Astrocyte (in vitro differentiated cells and primary cell): ENCODE results near the gene HUS1B. TPM values are rescaled to one million over a fixed set of nuclear protein-coding genes. Genes with fewer than 3 reads are reported as not detected.

ENCODE experiments used
- DNase-seq: peaks from one replicate; pipeline ENCODE4 v3.0.0-alpha.2; 2010; ENCODE audit warnings: low read depth
- FAIRE-seq: peaks from 2 replicates; lab custom pipeline; 2011; peaks lifted over from hg19 to GRCh38; lab: Jason Lieb, UNC
- H2AFZ ChIP-seq: 2 replicates; pipeline ENCODE4 v1.6.0; 2012; ENCODE audit warnings: low read depth, low read length, inconsistent platforms
- H3K27ac ChIP-seq: 2 replicates; pipeline ENCODE4 v1.5.1; 2011; ENCODE audit warnings: low read depth, low read length, inconsistent platforms
- H3K27me3 ChIP-seq: 2 replicates; pipeline ENCODE4 v1.6.0; 2011; ENCODE audit warnings: low read length, inconsistent platforms; ENCODE audit not compliant: insufficient read depth
- H3K36me3 ChIP-seq: 2 replicates; pipeline ENCODE4 v1.5.1; 2011; ENCODE audit warnings: low read length, inconsistent platforms; ENCODE audit not compliant: insufficient read depth
- H3K4me1 ChIP-seq: 2 replicates; pipeline ENCODE4 v1.5.1; 2011; ENCODE audit warnings: low read length, inconsistent platforms; ENCODE audit not compliant: insufficient read depth
- H3K4me2 ChIP-seq: 2 replicates; pipeline ENCODE4 v1.6.0; 2012; ENCODE audit warnings: low read length, inconsistent platforms
- H3K4me3 ChIP-seq: 2 replicates; pipeline ENCODE4 v1.5.1; 2011; ENCODE audit warnings: low read depth, mild to moderate bottlenecking, low read length, inconsistent platforms; ENCODE audit not compliant: insufficient read depth
- H3K79me2 ChIP-seq: 2 replicates; pipeline ENCODE4 v1.6.0; 2012; ENCODE audit warnings: mild to moderate bottlenecking, low read length, inconsistent platforms; ENCODE audit not compliant: insufficient read depth
- H3K9ac ChIP-seq: 2 replicates; pipeline ENCODE4 v1.6.0; 2012; ENCODE audit warnings: mild to moderate bottlenecking, low read length, inconsistent platforms
- H3K9me3 ChIP-seq: 2 replicates; pipeline ENCODE4 v1.5.1; 2012; ENCODE audit warnings: low read depth, mild to moderate bottlenecking, low read length, inconsistent platforms; ENCODE audit not compliant: insufficient read depth
- H4K20me1 ChIP-seq: 2 replicates; pipeline ENCODE4 v1.6.0; 2012; ENCODE audit warnings: low read length, inconsistent platforms; ENCODE audit not compliant: insufficient read depth
- H3K27ac Mint-ChIP-seq: one replicate; pipeline ENCODE4 v1.8.0; 2021; ENCODE audit warnings: mild to moderate bottlenecking, mixed read lengths; ENCODE audit not compliant: unreplicated experiment
- H3K27me3 Mint-ChIP-seq: one replicate; pipeline ENCODE4 v1.8.0; 2021; ENCODE audit warnings: low read depth, mixed read lengths; ENCODE audit not compliant: unreplicated experiment
- H3K36me3 Mint-ChIP-seq: one replicate; pipeline ENCODE4 v1.8.0; 2021; ENCODE audit warnings: low read depth, mixed read lengths; ENCODE audit not compliant: unreplicated experiment
- H3K4me1 Mint-ChIP-seq: one replicate; pipeline ENCODE4 v1.8.0; 2021; ENCODE audit warnings: low read depth, mixed read lengths; ENCODE audit not compliant: unreplicated experiment
- H3K4me3 Mint-ChIP-seq: one replicate; pipeline ENCODE4 v1.8.0; 2021; ENCODE audit warnings: mild to moderate bottlenecking, moderate library complexity, mixed read lengths; ENCODE audit not compliant: unreplicated experiment
- H3K9me3 Mint-ChIP-seq: one replicate; pipeline ENCODE4 v1.8.0; 2021; ENCODE audit warnings: mild to moderate bottlenecking, mixed read lengths; ENCODE audit not compliant: unreplicated experiment
- CTCF ChIP-seq: IDR thresholded peaks from 2 replicates; pipeline ENCODE4 v1.5.1; 2011; ENCODE audit warnings: low read depth, mild to moderate bottlenecking, inconsistent platforms, low read length, moderate library complexity; ENCODE audit not compliant: insufficient read depth
- EZH2 ChIP-seq: IDR thresholded peaks from 2 replicates; pipeline ENCODE4 v1.6.1; 2012; ENCODE audit warnings: mild to moderate bottlenecking, low read length, inconsistent platforms; ENCODE audit not compliant: insufficient read depth
- total RNA-seq: library from RNA; stranded (reverse); gene quantifications from 2 replicates; pipeline ENCODE4 v1.2.1, GENCODE V29; 2021

Gene HUS1B
- total RNA-seq, 1 donor from 2014 or later, result 1.6 TPM

- TF ChIP-seq EZH2 (no peak), CTCF (no peak)
- Mint-ChIP-seq H3K27me3 (no peaks in the 10 kb centered on the region), H3K9me3 (no peaks in the 10 kb centered on the region), H3K4me1 (peaks cover 5% of the 10 kb centered on the region), H3K27ac (no peak overlapping the region), H3K36me3 (peaks cover 7% of the 10 kb centered on the region), H3K4me3 (no peak overlapping the region)
- H3K27me3 ChIP-seq, result no peaks in the 10 kb centered on the region
- no peak overlapping the region for H3K4me2 ChIP-seq
- no peak overlapping the region for H3K9ac ChIP-seq
- no peak overlapping the region for H3K27ac ChIP-seq
- H3K4me1 ChIP-seq, result no peaks in the 10 kb centered on the region
- no peaks in the 10 kb centered on the region for H3K36me3 ChIP-seq
- FAIRE-seq (no peak), DNase-seq (no peak)
- H3K79me2 ChIP-seq, result no peaks in the 10 kb centered on the region
- H3K9me3 ChIP-seq, result no peaks in the 10 kb centered on the region
- H3K4me3 ChIP-seq, result no peak overlapping the region
- H4K20me1 ChIP-seq, result no peaks in the 10 kb centered on the region
- no peak overlapping the region for H2AFZ ChIP-seq
These were observed 47.0 kb downstream of the HUS1B start for GRCh38 chr6:609905-610304.

- DNase-seq (no peak), FAIRE-seq (no peak)
- Histone ChIP-seq H3K4me2 (no peak overlapping the region), H3K36me3 (no peaks in the 10 kb centered on the region), H2AFZ (no peak overlapping the region), H3K9me3 (no peaks in the 10 kb centered on the region), H3K27me3 (no peaks in the 10 kb centered on the region), H3K27ac (no peak overlapping the region), H3K4me1 (no peaks in the 10 kb centered on the region), H3K79me2 (no peaks in the 10 kb centered on the region), H3K4me3 (no peak overlapping the region), H4K20me1 (peaks cover 4% of the 10 kb centered on the region), H3K9ac (no peak overlapping the region)
- no peak overlapping the region for H3K4me3 Mint-ChIP-seq
- H3K27me3 Mint-ChIP-seq, result no peaks in the 10 kb centered on the region
- no peaks in the 10 kb centered on the region for H3K9me3 Mint-ChIP-seq
- peaks cover 12% of the 10 kb centered on the region for H3K36me3 Mint-ChIP-seq
- H3K4me1 Mint-ChIP-seq, result peaks cover 5% of the 10 kb centered on the region
- TF ChIP-seq CTCF (no peak), EZH2 (no peak)
- no peak overlapping the region for H3K27ac Mint-ChIP-seq
These were observed 50.0 kb downstream of the HUS1B start for GRCh38 chr6:606829-607379.

Other genes with a start within 250 kb of the HUS1B start
- 44.4 and 49.7 TPM in 2 replicates for gene EXOC2, start 36.0 kb upstream of the HUS1B start, total RNA-seq